ENCODE data around the gene CYP46A1. TPM values are rescaled to one million over a fixed set of nuclear protein-coding genes. Genes with fewer than 3 reads are reported as not detected.

The CYP46A1 gene
- total and polyA plus RNA-seq, 8 donors, result 1.2 to 6.8 (median 5.5) TPM

- Histone ChIP-seq H3K27me3 (peaks cover 0 to 29% of the 10 kb centered on the region in 2 donors), H3K4me1 (no peaks in the 10 kb centered on the region), H3K27ac (no peak overlapping the region), H3K9me3 (peaks cover 0 to 20% of the 10 kb centered on the region in 2 donors), H3K4me3 (no peak overlapping the region), H3K36me3 (no peaks in the 10 kb centered on the region)
- no peak for TF ChIP-seq CTCF (IDR thresholded peaks at IDR 0.05)
- intact Hi-C loops (cut with DNase I), result no loop called here
- DNase-seq, result no peak
- ATAC-seq, result no peak
These were observed 8.7 kb upstream of the CYP46A1 start for GRCh38 chr14:99675382-99675835.

- peaks cover 0 to 33% of the 10 kb centered on the region in 2 donors for H3K27me3 ChIP-seq
- no peak for TF ChIP-seq CTCF (IDR thresholded peaks at IDR 0.05)
- H3K27ac ChIP-seq, result no peak overlapping the region
- peaks cover 0 to 20% of the 10 kb centered on the region in 2 donors for H3K9me3 ChIP-seq
- H3K4me3 ChIP-seq, result no peak overlapping the region
- no peaks in the 10 kb centered on the region for H3K36me3 ChIP-seq
- no peaks in the 10 kb centered on the region for H3K4me1 ChIP-seq
- DNase-seq, result no peak
- no peak for ATAC-seq
- intact Hi-C loops (cut with DNase I), result no loop called here
These were observed 8.1 kb upstream of the CYP46A1 start for GRCh38 chr14:99675951-99676350.

- DNase-seq, result peak in 1 of 4 donors; percentile 27
- no peak overlapping the region for H3K27ac ChIP-seq
- peaks cover 0 to 39% of the 10 kb centered on the region in 2 donors for H3K27me3 ChIP-seq
- H3K36me3 ChIP-seq, result no peaks in the 10 kb centered on the region
- H3K4me3 ChIP-seq, result no peak overlapping the region
- no peak for ATAC-seq
- intact Hi-C loops (cut with DNase I), result no loop called here
- H3K4me1 ChIP-seq, result no peaks in the 10 kb centered on the region
- H3K9me3 ChIP-seq, result peaks cover 0 to 20% of the 10 kb centered on the region in 2 donors
- no peak for TF ChIP-seq CTCF (IDR thresholded peaks at IDR 0.05)
These were observed 7.4 kb upstream of the CYP46A1 start for GRCh38 chr14:99676657-99677056.

- DNase-seq, result peak in 1 of 4 donors; percentile 60
- TF ChIP-seq CTCF (IDR thresholded peaks at IDR 0.05), result no peak
- peak; percentile 78 for ATAC-seq
- Histone ChIP-seq H3K27ac (no peak overlapping the region), H3K4me1 (no peaks in the 10 kb centered on the region), H3K4me3 (no peak overlapping the region), H3K27me3 (peaks cover 0 to 39% of the 10 kb centered on the region in 2 donors), H3K9me3 (peaks cover 0 to 20% of the 10 kb centered on the region in 2 donors), H3K36me3 (no peaks in the 10 kb centered on the region)
- intact Hi-C loops (cut with DNase I), result no loop called here
These were observed 6.6 kb upstream of the CYP46A1 start for GRCh38 chr14:99677231-99678140.

- Histone ChIP-seq H3K4me1 (peaks cover 5 to 6% of the 10 kb centered on the region in 2 donors), H3K27me3 (peaks cover 0 to 39% of the 10 kb centered on the region in 2 donors), H3K27ac (no peak overlapping the region), H3K9me3 (peaks cover 0 to 20% of the 10 kb centered on the region in 2 donors), H3K36me3 (no peaks in the 10 kb centered on the region), H3K4me3 (no peak overlapping the region)
- no peak for DNase-seq
- no peak for TF ChIP-seq CTCF (IDR thresholded peaks at IDR 0.05)
- ATAC-seq, result no peak
- intact Hi-C loops (cut with DNase I), result no loop called here
These were observed 5.9 kb upstream of the CYP46A1 start for GRCh38 chr14:99678198-99678597.
